GM21528 (cell line): ENCODE measurements around the gene RASA3.

Experiments
- ATAC-seq: cut with Tn5 transposase; IDR thresholded peaks from one replicate; pipeline ENCODE4 v1.9.1; 2021; ENCODE audit warnings: mild to moderate bottlenecking, moderate library complexity; ENCODE audit not compliant: unreplicated experiment, low FRiP score

The RASA3 gene

DNA sequence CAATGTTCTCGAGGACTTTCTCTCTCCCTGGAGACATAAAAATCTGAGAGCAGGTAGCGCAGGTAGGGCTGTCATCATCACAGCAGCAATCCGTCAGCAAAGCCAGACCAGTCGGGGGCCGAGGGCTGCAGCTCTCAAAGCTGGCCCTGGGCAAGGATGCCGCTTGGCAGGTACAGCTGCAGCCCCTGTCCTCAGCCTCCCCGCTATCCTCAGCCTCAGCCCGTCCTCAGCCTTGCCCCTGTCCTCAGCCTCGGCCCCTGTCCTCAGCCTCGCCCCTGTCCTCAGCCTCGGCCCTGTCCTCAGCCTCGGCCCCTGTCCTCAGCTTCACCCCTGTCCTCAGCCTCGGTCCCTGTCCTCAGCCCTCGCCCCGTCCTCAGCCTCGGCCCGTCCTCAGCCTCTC lies 169.4 kb downstream of the RASA3 start:
- ATAC-seq: no peak

GRCh38 chr13:113962386-113962785 lies 170.0 kb downstream of the RASA3 start:
- ATAC-seq: no peak

GRCh38 chr13:113960276-113960948 lies 172.0 kb downstream of the RASA3 start:
- ATAC-seq: no peak

- no peak for ATAC-seq
Measured at GRCh38 chr13:113959198-113959597, 173.2 kb downstream of the RASA3 start.

DNA sequence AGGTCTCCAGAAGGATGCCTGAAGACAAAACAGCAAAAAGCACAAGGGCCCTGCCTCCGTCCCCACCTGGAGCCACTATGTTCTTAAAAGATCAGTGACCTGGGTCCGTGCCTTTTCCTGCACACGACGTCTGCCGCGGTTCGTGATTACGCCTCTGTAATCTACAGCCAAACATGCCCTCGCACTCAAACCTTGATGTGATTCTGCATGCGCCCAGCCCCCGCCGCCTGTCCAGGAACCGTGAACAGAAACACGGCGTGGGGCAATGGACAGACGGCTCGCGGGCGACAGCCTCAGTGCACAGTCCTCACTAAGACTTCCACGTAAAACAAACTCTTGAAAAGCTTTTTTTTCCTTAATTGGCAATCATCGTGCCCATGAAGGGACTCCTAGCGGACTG lies 174.1 kb downstream of the RASA3 start:
- ATAC-seq: no peak

GRCh38 chr13:113956571-113956970 lies 175.9 kb downstream of the RASA3 start:
- ATAC-seq: no peak

GRCh38 chr13:113955691-113956090 lies 176.7 kb downstream of the RASA3 start:
- ATAC-seq: no peak

DNA sequence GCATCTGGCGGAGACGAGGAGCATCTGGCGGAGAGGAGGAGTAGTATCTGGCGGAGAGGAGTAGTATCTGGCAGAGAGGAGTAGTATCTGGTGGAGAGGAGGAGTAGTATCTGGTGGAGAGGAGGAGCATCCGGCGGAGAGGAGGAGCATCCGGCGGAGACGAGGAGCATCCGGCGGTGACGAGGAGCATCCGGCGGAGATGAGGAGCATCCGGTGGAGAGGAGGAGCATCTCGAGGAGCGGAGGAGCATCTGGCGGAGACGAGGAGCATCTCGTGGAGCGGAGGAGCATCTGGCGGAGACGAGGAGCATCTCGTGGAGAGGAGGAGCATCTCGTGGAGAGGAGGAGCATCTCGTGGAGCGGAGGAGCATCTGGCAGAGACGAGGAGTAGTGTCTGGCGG lies 177.2 kb downstream of the RASA3 start:
- ATAC-seq: no peak

GRCh38 chr13:113954046-113954835 lies 178.2 kb downstream of the RASA3 start:
- ATAC-seq: no peak

- no peak for ATAC-seq
Measured at GRCh38 chr13:113953561-113953960, 178.9 kb downstream of the RASA3 start.

DNA sequence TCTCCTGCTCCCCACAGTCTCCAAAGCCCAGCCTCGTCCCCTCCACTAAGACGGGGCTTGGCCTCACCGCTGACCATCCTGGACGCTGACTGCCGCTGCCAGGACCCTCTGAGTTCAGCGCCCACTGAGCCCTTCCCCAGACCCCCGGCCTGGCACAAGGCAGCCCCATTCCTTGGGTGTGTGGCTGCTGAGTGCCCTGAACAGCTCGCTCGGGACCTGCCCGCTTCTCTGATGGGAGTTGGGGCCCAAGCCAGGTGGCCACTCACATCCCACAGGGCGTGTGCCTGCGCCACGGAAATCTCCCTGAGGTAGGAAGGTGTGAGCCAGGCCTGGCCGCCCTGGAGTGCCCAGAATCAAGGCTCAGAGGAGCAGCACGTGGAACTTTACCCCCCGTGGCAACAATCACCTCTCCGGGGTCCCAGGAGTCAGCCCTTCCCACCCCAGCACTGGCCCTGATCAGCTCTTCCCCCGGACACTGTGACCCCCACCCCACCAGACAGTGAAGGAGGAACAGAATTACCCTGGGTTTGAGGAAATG lies 179.4 kb downstream of the RASA3 start:
- ATAC-seq: no peak

- ATAC-seq: no peak
Measured at GRCh38 chr13:113952151-113952982, 180.1 kb downstream of the RASA3 start.

GRCh38 chr13:113951246-113951999 lies 181.0 kb downstream of the RASA3 start:
- no peak for ATAC-seq

- no peak for ATAC-seq
Measured at GRCh38 chr13:113950451-113951245, 181.8 kb downstream of the RASA3 start.

DNA sequence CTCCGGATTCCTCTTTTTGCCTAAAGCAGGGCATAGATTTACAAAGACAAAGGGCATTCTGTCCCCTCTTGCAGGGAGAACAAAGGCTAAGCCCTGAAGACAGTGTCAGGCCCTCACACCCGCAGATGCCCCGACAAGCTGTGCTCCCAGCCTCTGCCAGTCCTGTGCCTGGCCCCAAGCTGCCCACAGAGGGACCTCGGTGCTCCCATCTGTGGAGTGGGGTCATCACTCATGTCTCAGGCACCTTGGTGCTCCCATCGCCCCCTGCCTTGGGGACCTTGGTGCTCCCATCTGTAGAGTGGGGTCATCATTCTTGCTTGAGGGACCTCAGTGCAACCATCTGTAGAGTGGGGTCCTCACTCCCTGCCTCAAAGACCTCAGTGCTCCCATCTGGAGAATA lies 182.9 kb downstream of the RASA3 start:
- ATAC-seq: no peak

GRCh38 chr13:113948034-113948742 lies 184.2 kb downstream of the RASA3 start:
- ATAC-seq: no peak

DNA sequence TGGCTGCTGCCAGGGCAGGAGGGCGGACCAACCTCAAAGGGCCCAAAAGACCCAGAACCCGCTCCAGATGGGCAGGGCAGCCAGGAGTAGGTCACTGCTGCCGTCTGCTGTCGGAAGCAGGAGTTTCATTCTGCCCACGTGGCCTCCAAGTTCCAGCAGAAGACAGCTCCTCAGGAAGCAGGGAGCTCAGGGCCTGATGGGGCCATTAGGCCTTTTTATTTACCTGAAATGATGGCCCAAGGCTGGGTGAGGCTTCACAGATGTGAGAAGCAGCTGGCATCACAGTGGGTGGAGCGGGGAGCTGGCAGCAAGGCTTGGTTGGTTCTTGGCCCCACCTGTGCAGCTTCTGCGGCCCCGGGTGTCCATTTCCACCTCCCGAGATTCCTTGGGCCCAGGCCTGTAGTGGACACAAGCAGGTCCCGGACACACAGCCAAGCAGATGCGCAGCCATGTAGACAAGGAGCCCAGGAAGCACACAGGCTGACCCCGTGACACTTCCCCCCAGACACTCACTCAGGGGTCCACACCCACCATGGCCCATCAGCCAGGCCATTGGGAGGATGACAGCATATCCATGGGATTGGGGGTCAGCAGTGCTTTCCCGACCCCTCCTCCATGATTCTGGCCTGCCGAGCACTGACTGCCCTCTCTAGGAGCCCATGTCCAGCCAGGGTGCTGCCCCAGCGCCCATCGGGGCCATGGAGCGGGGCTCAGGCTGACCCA lies 185.0 kb downstream of the RASA3 start:
- no peak for ATAC-seq
